Osteocyte (in vitro differentiated cells): ENCODE measurements around the gene UVSSA. TPM values are rescaled to one million over a fixed set of nuclear protein-coding genes. Genes with fewer than 3 reads are reported as not detected.

Source experiments
- DNase-seq: peaks from one replicate; pipeline ENCODE4 v3.0.0; 2021; ENCODE audit warnings: mixed read lengths; ENCODE audit not compliant: unreplicated experiment; ENCODE audit errors: extremely low spot score
- H3K27ac Mint-ChIP-seq: one replicate; pipeline ENCODE4 v1.8.0; 2021; ENCODE audit warnings: mild to moderate bottlenecking, mixed read lengths; ENCODE audit not compliant: unreplicated experiment
- H3K27me3 Mint-ChIP-seq: one replicate; pipeline ENCODE4 v1.8.0; 2021; ENCODE audit warnings: mixed read lengths; ENCODE audit not compliant: unreplicated experiment
- H3K36me3 Mint-ChIP-seq: one replicate; pipeline ENCODE4 v1.8.0; 2021; ENCODE audit warnings: mixed read lengths; ENCODE audit not compliant: unreplicated experiment
- H3K4me1 Mint-ChIP-seq: one replicate; pipeline ENCODE4 v1.8.0; 2021; ENCODE audit warnings: mixed read lengths; ENCODE audit not compliant: unreplicated experiment
- H3K4me3 Mint-ChIP-seq: one replicate; pipeline ENCODE4 v1.8.0; 2021; ENCODE audit warnings: mild to moderate bottlenecking, moderate library complexity, mixed read lengths; ENCODE audit not compliant: unreplicated experiment
- H3K9me3 Mint-ChIP-seq: one replicate; pipeline ENCODE4 v1.8.0; 2021; ENCODE audit warnings: mixed read lengths; ENCODE audit not compliant: unreplicated experiment
- CTCF ChIP-seq: fragments of 200-600 bp; sonication (generic); IDR thresholded peaks from 2 replicates; pipeline ENCODE4 v1.5.0; 2021; ENCODE audit warnings: antibody characterized with exemption, mild to moderate bottlenecking, moderate library complexity
- total RNA-seq: library from RNA; stranded (reverse); gene quantifications from 2 replicates; pipeline ENCODE4 v1.2.1, GENCODE V29; 2021

UVSSA gene
- total RNA-seq, 1 donor from 2014 or later: 26.7 TPM

GRCh38 chr4:1374706-1375045 lies 27.7 kb downstream of the UVSSA start:
- no peak for DNase-seq
- peaks cover 22% of the 10 kb centered on the region for H3K36me3 Mint-ChIP-seq
- no peak overlapping the region for H3K27ac Mint-ChIP-seq
- TF ChIP-seq CTCF: no peak
- H3K4me1 Mint-ChIP-seq: no peaks in the 10 kb centered on the region
- H3K9me3 Mint-ChIP-seq: no peaks in the 10 kb centered on the region
- no peak overlapping the region for H3K4me3 Mint-ChIP-seq
- no peaks in the 10 kb centered on the region for H3K27me3 Mint-ChIP-seq

- no peaks in the 10 kb centered on the region for H3K27me3 Mint-ChIP-seq
- H3K27ac Mint-ChIP-seq: no peak overlapping the region
- no peak for DNase-seq
- H3K4me1 Mint-ChIP-seq: no peaks in the 10 kb centered on the region
- no peak overlapping the region for H3K4me3 Mint-ChIP-seq
- peaks cover 22% of the 10 kb centered on the region for H3K36me3 Mint-ChIP-seq
- H3K9me3 Mint-ChIP-seq: no peaks in the 10 kb centered on the region
- TF ChIP-seq CTCF: no peak
Measured at GRCh38 chr4:1375051-1375721, 28.2 kb downstream of the UVSSA start.

GRCh38 chr4:1375761-1376322 lies 28.8 kb downstream of the UVSSA start:
- H3K27me3 Mint-ChIP-seq: no peaks in the 10 kb centered on the region

GRCh38 chr4:1376391-1376840 lies 29.4 kb downstream of the UVSSA start:
- TF ChIP-seq CTCF: no peak
- Mint-ChIP-seq H3K4me3 (no peak overlapping the region), H3K4me1 (no peaks in the 10 kb centered on the region), H3K9me3 (no peaks in the 10 kb centered on the region), H3K27ac (no peak overlapping the region), H3K36me3 (peaks cover 20% of the 10 kb centered on the region), H3K27me3 (no peaks in the 10 kb centered on the region)
- no peak for DNase-seq

More at GRCh38 chr4:1375761-1376322, 28.8 kb downstream of the UVSSA start:
- no peak overlapping the region for H3K4me3 Mint-ChIP-seq
- no peak for TF ChIP-seq CTCF
- no peak overlapping the region for H3K27ac Mint-ChIP-seq
- no peaks in the 10 kb centered on the region for H3K4me1 Mint-ChIP-seq
- no peak for DNase-seq
- no peaks in the 10 kb centered on the region for H3K9me3 Mint-ChIP-seq
- H3K36me3 Mint-ChIP-seq: peaks cover 22% of the 10 kb centered on the region

GRCh38 chr4:1376841-1377605 lies 30.0 kb downstream of the UVSSA start:
- no peak overlapping the region for H3K4me3 Mint-ChIP-seq
- peaks cover 18% of the 10 kb centered on the region for H3K36me3 Mint-ChIP-seq
- H3K9me3 Mint-ChIP-seq: no peaks in the 10 kb centered on the region
- TF ChIP-seq CTCF: no peak
- H3K4me1 Mint-ChIP-seq: no peaks in the 10 kb centered on the region
- H3K27me3 Mint-ChIP-seq: no peaks in the 10 kb centered on the region
- no peak for DNase-seq
- no peak overlapping the region for H3K27ac Mint-ChIP-seq
